Right atrium auricular region (tissue), 2 donors: ENCODE results near the gene FOXL2. TPM values are rescaled to one million over a fixed set of nuclear protein-coding genes. Genes with fewer than 3 reads are reported as not detected.

Experiments used
- DNase-seq: peaks from one replicate; pipeline ENCODE4 v3.0.0-alpha.2; 2019; ENCODE audit warnings: low spot score
- H3K27ac ChIP-seq, 2 donors: fragments of 200-600 bp; sonication (generic); 1 replicate in 1 of 2; 2 replicates in 1 of 2; pipeline ENCODE4 v1.5.1; 2016 to 2019
- H3K27me3 ChIP-seq, 2 donors: fragments of 200-600 bp; sonication (generic); one replicate each; pipeline versions ENCODE4 v1.5.1 to v1.6.0; 2017 to 2019
- H3K36me3 ChIP-seq: fragments of 200-600 bp; sonication (generic); one replicate; pipeline ENCODE4 v1.5.1; 2016
- H3K4me1 ChIP-seq, 2 donors: fragments of 200-600 bp; sonication (generic); one replicate each; pipeline versions ENCODE4 v1.5.1 to v1.6.0; 2017 to 2019
- H3K4me3 ChIP-seq, 2 donors: fragments of 200-600 bp; sonication (generic); 1 replicate in 1 of 2; 2 replicates in 1 of 2; pipeline ENCODE4 v1.5.1; 2017 to 2019; ENCODE audit warnings: mild to moderate bottlenecking in 1 of 2, moderate library complexity in 1 of 2
- H3K9me3 ChIP-seq, 2 donors: fragments of 200-600 bp; sonication (generic); one replicate each; pipeline ENCODE4 v1.5.1; 2019
- total RNA-seq, 2 donors: library from RNA; depleted of rRNA; stranded (reverse); fragments of >200 nt; gene quantifications; one replicate each; pipeline ENCODE4 v1.1.0, GENCODE V29; 2016
- TF ChIP-seq, protein P1 (sequence below), 2 donors: fragments of 200-600 bp; sonication (generic); IDR thresholded peaks; one replicate each; pipeline ENCODE4 v1.5.1; 2019; ENCODE audit warnings: antibody characterized with exemption in 2 of 2

FOXL2 gene
- total RNA-seq, 2 donors from 2014 or later, result not detected

DNA sequence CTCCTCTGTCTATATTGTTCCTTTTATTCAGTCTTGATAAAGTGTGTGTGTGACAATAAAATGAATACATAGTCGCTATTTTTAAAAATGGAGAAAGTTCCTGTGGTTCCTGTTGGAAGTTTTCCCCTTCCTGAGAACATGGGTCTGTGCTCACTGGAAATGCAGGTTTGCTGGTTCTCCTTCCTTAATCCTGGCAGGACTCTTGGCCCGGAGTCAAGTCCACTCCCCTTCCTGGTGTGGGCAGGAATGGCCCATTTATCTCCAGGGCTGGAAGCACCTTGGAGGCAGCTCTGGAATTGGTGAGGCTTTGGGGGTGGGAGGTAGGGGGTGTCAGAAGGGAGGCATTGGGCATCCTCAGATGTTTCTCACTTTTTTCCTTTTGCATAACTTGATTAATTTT is 30.1 kb downstream of the FOXL2 start:
- H3K27me3 ChIP-seq, result no peaks in the 10 kb centered on the region
- no peak overlapping the region for H3K4me3 ChIP-seq
- no peak overlapping the region for H3K27ac ChIP-seq
- no peak for DNase-seq
- H3K36me3 ChIP-seq, result no peaks in the 10 kb centered on the region
- H3K9me3 ChIP-seq, result no peaks in the 10 kb centered on the region
- peaks cover 0 to 13% of the 10 kb centered on the region in 2 donors for H3K4me1 ChIP-seq
- TF ChIP-seq, protein P1, sequence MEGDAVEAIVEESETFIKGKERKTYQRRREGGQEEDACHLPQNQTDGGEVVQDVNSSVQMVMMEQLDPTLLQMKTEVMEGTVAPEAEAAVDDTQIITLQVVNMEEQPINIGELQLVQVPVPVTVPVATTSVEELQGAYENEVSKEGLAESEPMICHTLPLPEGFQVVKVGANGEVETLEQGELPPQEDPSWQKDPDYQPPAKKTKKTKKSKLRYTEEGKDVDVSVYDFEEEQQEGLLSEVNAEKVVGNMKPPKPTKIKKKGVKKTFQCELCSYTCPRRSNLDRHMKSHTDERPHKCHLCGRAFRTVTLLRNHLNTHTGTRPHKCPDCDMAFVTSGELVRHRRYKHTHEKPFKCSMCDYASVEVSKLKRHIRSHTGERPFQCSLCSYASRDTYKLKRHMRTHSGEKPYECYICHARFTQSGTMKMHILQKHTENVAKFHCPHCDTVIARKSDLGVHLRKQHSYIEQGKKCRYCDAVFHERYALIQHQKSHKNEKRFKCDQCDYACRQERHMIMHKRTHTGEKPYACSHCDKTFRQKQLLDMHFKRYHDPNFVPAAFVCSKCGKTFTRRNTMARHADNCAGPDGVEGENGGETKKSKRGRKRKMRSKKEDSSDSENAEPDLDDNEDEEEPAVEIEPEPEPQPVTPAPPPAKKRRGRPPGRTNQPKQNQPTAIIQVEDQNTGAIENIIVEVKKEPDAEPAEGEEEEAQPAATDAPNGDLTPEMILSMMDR (IDR thresholded peaks at IDR 0.05), result no peak

DNA sequence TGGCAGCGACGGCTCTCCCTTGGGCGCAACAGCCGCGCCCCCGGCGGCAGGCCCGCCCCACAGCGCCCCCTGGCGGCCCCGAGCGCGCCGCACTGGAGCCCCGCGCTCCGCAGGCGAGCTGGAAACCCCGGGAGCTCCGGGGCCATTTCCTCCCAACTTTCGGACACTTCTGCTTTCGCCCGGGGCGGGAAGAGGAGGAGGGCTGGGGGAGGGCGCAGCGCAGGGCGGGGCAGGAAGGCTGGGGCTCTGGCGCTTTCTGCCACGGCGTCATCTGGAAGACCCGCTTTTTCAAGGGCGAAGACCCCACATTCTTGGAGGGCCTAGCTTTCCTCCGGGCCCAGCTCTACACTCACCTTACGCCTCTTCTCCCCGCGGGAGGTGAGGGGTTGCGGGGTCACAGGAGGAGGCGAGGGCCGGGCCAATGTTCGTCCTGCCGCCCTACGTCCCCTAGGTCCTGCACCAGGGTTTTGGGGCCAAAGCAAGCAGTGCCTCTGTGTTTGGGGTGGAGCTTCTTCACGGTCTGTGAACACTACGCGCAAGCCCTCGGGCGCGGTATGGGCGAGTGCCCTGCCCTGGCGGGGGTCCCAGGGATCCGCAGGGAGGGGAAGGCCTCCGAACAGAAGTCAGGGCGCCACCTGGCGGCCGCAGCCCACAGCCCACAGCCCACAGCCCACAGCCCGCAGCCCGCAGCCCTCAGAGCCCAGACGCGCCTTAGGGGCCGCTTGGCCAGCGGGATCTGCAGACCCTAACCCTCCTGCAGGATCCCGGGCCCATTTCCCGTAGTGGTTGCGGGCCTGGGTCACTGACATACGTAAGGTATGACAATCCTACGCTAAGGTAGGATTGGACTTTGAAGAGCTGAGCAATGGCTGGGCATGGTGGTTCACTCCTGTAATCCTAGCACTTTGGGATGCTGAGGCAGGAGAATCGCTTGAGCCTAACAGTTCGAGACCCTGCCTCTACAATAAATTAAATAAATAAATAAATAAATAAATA is 31.1 kb downstream of the FOXL2 start:
- peaks cover 0 to 13% of the 10 kb centered on the region in 2 donors for H3K4me1 ChIP-seq
- H3K27me3 ChIP-seq, result no peaks in the 10 kb centered on the region
- H3K36me3 ChIP-seq, result no peaks in the 10 kb centered on the region
- TF ChIP-seq, protein P1 (IDR thresholded peaks at IDR 0.05), result peak; percentile 82 to 85
- no peaks in the 10 kb centered on the region for H3K9me3 ChIP-seq
- DNase-seq, result peak; percentile 93
- H3K4me3 ChIP-seq, result peak overlapping the region; percentile 59 to 82
- peak overlapping the region; percentile 94 to 95 for H3K27ac ChIP-seq

DNA sequence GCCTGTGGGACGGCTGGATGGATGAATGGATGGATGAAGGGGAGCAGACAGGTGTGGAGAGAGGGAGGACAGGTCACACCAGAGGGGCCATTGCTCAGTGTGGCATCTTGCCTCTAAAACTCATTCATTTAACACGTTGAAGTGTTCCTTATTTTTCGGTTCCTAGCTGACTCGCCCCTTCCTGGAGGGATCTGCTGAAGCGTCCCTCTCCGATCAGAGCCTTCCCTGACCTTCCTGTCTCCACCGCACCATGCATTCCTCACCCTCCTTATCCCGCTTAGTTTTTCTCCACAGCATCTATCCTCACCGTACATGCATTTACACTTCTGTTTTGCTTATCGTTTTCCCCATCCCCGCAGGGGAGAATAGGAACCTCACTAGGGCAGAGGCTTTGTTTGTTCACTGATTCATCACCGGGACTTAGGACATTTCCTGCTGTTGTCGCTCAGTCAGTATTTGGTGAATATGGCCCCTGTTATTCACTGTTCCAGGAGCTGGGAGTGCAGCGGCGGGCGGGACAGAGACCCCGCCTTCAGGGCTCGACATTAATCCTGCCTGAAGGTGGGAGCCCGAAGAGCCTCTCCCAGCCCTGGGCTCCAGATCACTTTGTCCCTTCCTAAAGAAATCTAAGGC is 32.0 kb downstream of the FOXL2 start:
- H3K27ac ChIP-seq, result peak overlapping the region; percentile 94 to 95
- H3K27me3 ChIP-seq, result no peaks in the 10 kb centered on the region
- TF ChIP-seq, protein P1 (IDR thresholded peaks at IDR 0.05), result no peak
- no peaks in the 10 kb centered on the region for H3K9me3 ChIP-seq
- no peak for DNase-seq
- H3K36me3 ChIP-seq, result no peaks in the 10 kb centered on the region
- peak overlapping the region; percentile 59 to 82 for H3K4me3 ChIP-seq
- peaks cover 0 to 13% of the 10 kb centered on the region in 2 donors for H3K4me1 ChIP-seq

DNA sequence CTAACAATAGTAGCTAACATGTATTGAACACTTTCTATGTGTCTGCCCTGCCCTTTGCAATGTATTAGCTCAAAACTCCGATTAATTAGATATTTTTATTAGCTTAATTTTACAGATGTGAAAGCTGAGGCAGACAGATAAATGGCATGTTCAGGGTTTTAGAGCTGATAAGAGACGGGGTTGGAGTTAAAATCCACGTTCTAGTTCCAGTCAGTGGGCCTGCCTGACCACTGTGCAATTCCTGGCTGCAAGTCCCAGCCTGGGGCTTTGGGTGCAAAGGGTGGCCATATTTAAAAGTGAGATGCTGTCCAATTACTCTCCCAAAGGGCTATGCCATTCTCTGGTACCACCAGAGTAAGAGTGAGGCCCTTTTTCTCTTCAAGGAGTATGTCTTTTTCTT is 33.2 kb downstream of the FOXL2 start:
- no peak overlapping the region for H3K4me3 ChIP-seq
- DNase-seq, result no peak
- TF ChIP-seq, protein P1 (IDR thresholded peaks at IDR 0.05), result no peak
- no peaks in the 10 kb centered on the region for H3K27me3 ChIP-seq
- H3K4me1 ChIP-seq, result peaks cover 0 to 13% of the 10 kb centered on the region in 2 donors
- no peak overlapping the region for H3K27ac ChIP-seq
- no peaks in the 10 kb centered on the region for H3K9me3 ChIP-seq
- no peaks in the 10 kb centered on the region for H3K36me3 ChIP-seq

DNA sequence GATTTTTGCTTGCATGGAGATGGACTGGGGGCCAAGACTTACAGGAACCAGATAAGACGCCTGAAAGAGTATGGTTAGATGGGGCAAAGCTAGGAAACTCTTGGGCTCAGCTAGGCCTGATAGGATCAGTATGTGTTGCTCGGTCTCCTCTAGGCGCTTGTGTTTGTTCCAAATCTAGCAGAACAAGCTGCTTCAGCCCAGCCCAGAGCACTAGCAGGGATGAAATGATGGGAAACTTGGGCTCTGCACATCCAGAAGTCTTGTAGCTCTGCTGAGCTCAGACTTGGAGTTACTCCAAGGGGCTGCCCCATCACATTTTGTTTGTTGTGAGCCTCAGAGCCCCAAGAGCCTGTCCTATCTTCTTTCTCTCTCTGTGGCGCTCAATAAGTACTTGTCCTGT is 34.7 kb downstream of the FOXL2 start:
- H3K27me3 ChIP-seq, result no peaks in the 10 kb centered on the region
- H3K9me3 ChIP-seq, result no peaks in the 10 kb centered on the region
- peaks cover 0 to 13% of the 10 kb centered on the region in 2 donors for H3K4me1 ChIP-seq
- no peak for DNase-seq
- no peak overlapping the region for H3K27ac ChIP-seq
- TF ChIP-seq, protein P1 (IDR thresholded peaks at IDR 0.05), result no peak
- no peak overlapping the region for H3K4me3 ChIP-seq
- H3K36me3 ChIP-seq, result no peaks in the 10 kb centered on the region
